GM12878 (cell line): ENCODE results near the gene SEC62. TPM values are rescaled to one million over a fixed set of nuclear protein-coding genes. Genes with fewer than 3 reads are reported as not detected.

Experiments used
- ATAC-seq: fragments of 200-7000 bp; cut with Tn5 transposase; 3 replicates; pipeline ENCODE4 v1.9.1; 2020; ENCODE audit warnings: mild to moderate bottlenecking, moderate library complexity
- BruUV-seq: library from RNA; stranded (reverse); fragments of 400-500 nt; replicated peaks from 2 replicates; lab custom pipeline; 2021; lab: Mats Ljungman, UMichigan
- CTCF ChIA-PET: fragments of 300-600 bp; sonication (Branson Sonifier 250); formaldehyde crosslinking; extraction: SDS; loops from one replicate; lab custom pipeline; 2021; ENCODE audit warnings: inconsistent platforms; lab: Yijun Ruan, JAX
- POLR2A ChIA-PET: fragments of 350-600 bp; formaldehyde crosslinking; extraction: SDS; loops from one replicate; lab custom pipeline; 2021; ENCODE audit warnings: inconsistent platforms; lab: Charles Lee
- RAD21 ChIA-PET: fragments of 300-600 bp; sonication (Branson Sonifier 250); formaldehyde crosslinking; loops from one replicate; lab custom pipeline; 2023; ENCODE audit warnings: antibody characterized with exemption; ENCODE audit not compliant: unreplicated experiment; lab: Charles Lee
- SMC1A ChIA-PET: fragments of 300-600 bp; sonication (Branson Sonifier 250); formaldehyde crosslinking; loops from one replicate; lab custom pipeline; 2023; ENCODE audit not compliant: unreplicated experiment, uncharacterized antibody; lab: Charles Lee
- DNase-seq: peaks from one replicate; pipeline ENCODE4 v3.0.0-alpha.2; 2011; ENCODE audit warnings: low read depth, low spot score
- FAIRE-seq: peaks from 3 replicates; lab custom pipeline; 2011; peaks lifted over from hg19 to GRCh38; lab: Jason Lieb, UNC
- H2AFZ ChIP-seq: 2 replicates; pipeline ENCODE4 v1.6.0; 2011; ENCODE audit warnings: low read depth, low read length, control low read depth; ENCODE audit not compliant: control insufficient read depth
- H3K27ac ChIP-seq: 2 replicates; pipeline ENCODE4 v1.5.1; 2011; ENCODE audit warnings: control low read depth; ENCODE audit not compliant: control insufficient read depth, insufficient read depth
- H3K27me3 ChIP-seq, 2 experiments: replicated peaks in 1 of 2; 2 replicates each; pipeline versions ENCODE4 v1.6.0 to v1.6.1; 2011; ENCODE audit warnings: low read length in 1 of 2; ENCODE audit not compliant: control insufficient read depth in 2 of 2, insufficient read depth in 2 of 2
- H3K36me3 ChIP-seq, 2 experiments: 2 replicates each; pipeline ENCODE4 v1.5.1; 2011; ENCODE audit warnings: low read length in 1 of 2; ENCODE audit not compliant: control insufficient read depth in 2 of 2, insufficient read depth in 2 of 2
- H3K4me1 ChIP-seq: 2 replicates; pipeline ENCODE4 v1.6.1; 2011; ENCODE audit warnings: mild to moderate bottlenecking, low read length, moderate library complexity, mixed read lengths; ENCODE audit not compliant: control insufficient read depth, insufficient read depth
- H3K4me2 ChIP-seq: 2 replicates; pipeline ENCODE4 v1.6.0; 2011; ENCODE audit warnings: control low read depth; ENCODE audit not compliant: control insufficient read depth, insufficient read depth
- H3K4me3 ChIP-seq: fragments of 200-600 bp; sonication (generic); 2 replicates; pipeline ENCODE4 v1.5.1; 2016
- H3K79me2 ChIP-seq: 2 replicates; pipeline ENCODE4 v1.6.0; 2011; ENCODE audit warnings: low read length; ENCODE audit not compliant: control insufficient read depth, insufficient read depth
- H3K9ac ChIP-seq: 2 replicates; pipeline ENCODE4 v1.8.0; 2011; ENCODE audit warnings: low read length, control low read depth, mixed read lengths; ENCODE audit not compliant: control insufficient read depth, insufficient read depth
- H3K9me3 ChIP-seq: replicated peaks from 3 replicates; pipeline ENCODE4 v1.5.1; 2011; ENCODE audit warnings: mild to moderate bottlenecking, low read length; ENCODE audit not compliant: control insufficient read depth, insufficient read depth
- H4K20me1 ChIP-seq: 2 replicates; pipeline ENCODE4 v1.6.0; 2011; ENCODE audit not compliant: control insufficient read depth, insufficient read depth
- CHD1 ChIP-seq: IDR thresholded peaks from 2 replicates; pipeline ENCODE4 v1.6.1; 2012; ENCODE audit warnings: low read depth, low read length, improper control_type of control experiment
- CREB1 ChIP-seq: IDR thresholded peaks from 2 replicates; pipeline ENCODE4 v1.6.1; 2012; ENCODE audit warnings: low read depth, mild to moderate bottlenecking, inconsistent platforms
- GABPA ChIP-seq: IDR thresholded peaks from 2 replicates; pipeline ENCODE4 v1.6.1; 2014; ENCODE audit warnings: antibody characterized with exemption, low read depth, mild to moderate bottlenecking, inconsistent platforms
- MEF2A ChIP-seq: IDR thresholded peaks from 2 replicates; pipeline ENCODE4 v1.6.1; 2011; ENCODE audit warnings: low read depth, mild to moderate bottlenecking, low read length, moderate library complexity; ENCODE audit not compliant: insufficient read depth
- POLR2AphosphoS2 ChIP-seq: IDR thresholded peaks from 2 replicates; pipeline ENCODE4 v1.6.1; 2011; ENCODE audit warnings: low read depth, mild to moderate bottlenecking, low read length, improper control_type of control experiment, moderate library complexity
- RAD21 ChIP-seq: IDR thresholded peaks from 2 replicates; pipeline ENCODE4 v1.6.1; 2011; ENCODE audit warnings: mild to moderate bottlenecking, low read depth, low read length, moderate library complexity; ENCODE audit not compliant: insufficient read depth
- RUNX3 ChIP-seq: IDR thresholded peaks from 2 replicates; pipeline ENCODE4 v1.6.1; 2012; ENCODE audit warnings: low read length, inconsistent platforms
- SPI1 ChIP-seq: IDR thresholded peaks from 2 replicates; pipeline ENCODE4 v1.6.1; 2011; ENCODE audit warnings: low read depth, mild to moderate bottlenecking, low read length, moderate library complexity, borderline replicate concordance; ENCODE audit not compliant: insufficient read depth
- STAT3 ChIP-seq: IDR thresholded peaks from 2 replicates; pipeline ENCODE4 v1.6.1; 2011; ENCODE audit warnings: low read depth, low read length, improper control_type of control experiment
- whole genome bisulfite sequencing: methylation state at CpG from one replicate; pipeline ENCODE4 v1.1.6; 2016; ENCODE audit warnings: low lambda C conversion rate; ENCODE audit not compliant: insufficient replicate concordance, insufficient coverage; ENCODE audit errors: missing lambda C conversion rate; 5-methylcytosine and 5-hydroxymethylcytosine counted together
- in situ Hi-C: fragments of 300-500 bp; cut with MboI; formaldehyde crosslinking; loops from 9 replicates; pipeline ENCODE4 v1.14.3; 2018; ENCODE audit warnings: mixed read lengths
- intact Hi-C: fragments of 100-400 bp; cut with micrococcal nuclease; formaldehyde crosslinking; loops from one replicate; pipeline ENCODE4 v1.14.2; 2022; ENCODE audit not compliant: unreplicated experiment
- polyA plus RNA-seq, 11 experiments: library from polyadenylated mRNA; depleted of rRNA in 4 of 11; unstranded in 6 of 11; stranded (reverse) in 5 of 11; fragments of >200 nt; fragmentation: Nextera tagmentation in 4 of 11; fragmentation: Illumina TruSeq in 1 of 11; extraction: Ambion mirVana in 4 of 11; extraction: Trizol in 1 of 11; gene quantifications; 1 replicate in 1 of 11; 2 replicates in 10 of 11; pipeline versions ENCODE4 v1.2.1 to v1.2.3, GENCODE V29; 2011 to 2016; ENCODE audit warnings: inconsistent platforms in 2 of 11, missing spikeins in 2 of 11, low read depth in 1 of 11
- total RNA-seq, 4 experiments: library from RNA; depleted of rRNA in 3 of 4; stranded (reverse); fragments of >200 nt in 3 of 4; fragmentation: Illumina TruSeq in 1 of 4; extraction: Trizol in 1 of 4; gene quantifications; 2 replicates each; pipeline versions ENCODE4 v1.2.1 to v1.2.3, GENCODE V29; 2013 to 2021

Gene SEC62
- total and polyA plus RNA-seq, 10 of the 15 experiments (the other 5 are each of a cell fraction or from before 2014, with no cell fraction given), result 25.6 to 270 (median 94.8) TPM

DNA sequence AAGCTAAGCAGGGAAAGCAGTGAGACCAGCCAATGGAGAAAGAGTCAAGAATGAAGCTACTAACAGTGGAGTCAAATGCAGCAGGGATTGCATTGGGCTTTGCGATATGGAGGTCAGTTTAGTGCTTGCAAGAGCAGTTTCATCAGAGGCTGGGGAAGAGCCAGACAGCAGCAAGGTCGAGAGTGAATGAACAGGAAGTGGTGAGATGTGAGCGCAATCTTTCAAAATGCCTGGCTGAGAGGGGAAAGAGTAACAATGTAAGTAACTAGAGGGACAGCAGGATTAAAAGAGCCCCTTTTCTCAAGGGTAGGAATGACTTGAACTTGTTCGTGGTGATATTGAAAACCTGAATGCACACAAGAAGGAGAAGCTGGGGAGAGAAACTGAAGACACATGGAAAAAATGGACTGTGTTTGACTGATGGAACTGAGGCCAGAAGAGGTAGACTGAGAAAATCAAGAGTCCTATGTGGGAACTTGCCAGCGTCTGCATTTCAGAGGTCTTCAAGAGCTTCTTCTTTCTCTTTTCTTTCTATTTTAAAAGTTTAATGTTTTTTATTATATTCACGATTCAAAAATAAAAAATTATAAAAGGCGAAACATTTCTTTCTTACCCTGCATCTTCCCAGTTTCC, 40.5 kb downstream of the SEC62 start:
- ChIA-PET POLR2A (interaction anchor here (0.7 kb wide), 1 partner anchor 12 kb away, joined by 4 read pairs; no protein-coding TSS in a partner anchor), RAD21 (interaction anchor here (0.7 kb wide), 1 partner anchor 40 kb away, joined by 3 read pairs; no protein-coding TSS in a partner anchor), SMC1A (interaction anchor here (0.8 to 1.2 kb wide), 3 partner anchors 39 to 144 kb away, joined by 3 read pairs; no protein-coding TSS in a partner anchor), CTCF (no interaction called here)
- intact Hi-C loops, result no loop called here
- Histone ChIP-seq H3K9me3 (no peaks in the 10 kb centered on the region), H3K4me2 (peak overlapping the region; percentile 71), H3K79me2 (no peaks in the 10 kb centered on the region), H3K27ac (peak overlapping the region; percentile 3; the same call in 1 of the 2 replicates), H3K4me1 (peaks cover 25% of the 10 kb centered on the region), H3K36me3 (no peaks in the 10 kb centered on the region), H3K9ac (no peak overlapping the region), H2AFZ (peak overlapping the region; percentile 86), H3K27me3 (no peaks in the 10 kb centered on the region), H3K4me3 (no peak overlapping the region; the same call in 1 of the 2 replicates), H4K20me1 (no peaks in the 10 kb centered on the region)
- in situ Hi-C loops, result no loop called here
- 26% methylated on average over 7 of the region's 7 CpGs for WGBS
- DNase-seq (peak; percentile 37), ATAC-seq (peak; percentile 88), FAIRE-seq (peak; percentile 80)
- TF ChIP-seq RAD21 (no peak), RUNX3 (peak; percentile 81), GABPA (peak; percentile 52; the same call in 1 of the 2 replicates), POLR2AphosphoS2 (no peak), STAT3 (no peak), MEF2A (no peak), CHD1 (no peak), CREB1 (0 out of 2 replicates have a peak, but pooled peaks have one; percentile 25), SPI1 (peak; percentile 66)
- no TSS peak for BruUV-seq
